ENCODE results near the gene SLC38A3.

The SLC38A3 gene

DNA sequence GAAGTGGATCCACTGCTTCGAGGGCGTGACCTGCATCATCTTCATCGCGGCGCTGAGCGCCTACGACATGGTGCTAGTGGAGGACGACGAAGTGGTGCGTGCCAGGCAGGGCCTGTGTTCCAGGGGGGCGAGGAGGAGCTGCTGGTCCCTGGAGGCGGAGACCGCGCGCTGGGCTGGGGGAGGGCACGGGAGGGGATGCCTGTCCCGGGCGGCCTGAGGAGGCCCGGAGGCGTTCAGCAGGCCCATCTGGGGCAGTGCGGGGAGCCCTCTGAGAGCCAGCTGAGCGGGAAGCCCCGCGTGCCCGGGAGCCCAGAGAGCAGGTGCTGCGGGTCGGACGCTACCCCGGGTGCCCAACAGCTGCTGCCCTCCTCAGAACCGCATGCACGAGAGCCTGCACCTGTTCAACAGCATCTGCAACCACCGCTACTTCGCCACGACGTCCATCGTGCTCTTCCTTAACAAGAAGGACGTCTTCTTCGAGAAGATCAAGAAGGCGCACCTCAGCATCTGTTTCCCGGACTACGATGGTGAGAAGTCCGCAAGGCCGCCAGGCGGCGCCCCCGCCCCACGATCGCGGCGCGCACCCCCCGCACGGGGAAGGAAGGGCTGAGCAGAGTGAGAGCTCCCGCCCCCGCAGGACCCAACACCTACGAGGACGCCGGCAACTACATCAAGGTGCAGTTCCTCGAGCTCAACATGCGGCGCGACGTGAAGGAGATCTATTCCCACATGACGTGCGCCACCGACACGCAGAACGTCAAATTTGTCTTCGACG lies 10.8 kb upstream of the SLC38A3 start:
- Histone ChIP-seq H3K56ac (ENCODE audit: low read length) (no peak overlapping the region), H4K8ac (ENCODE audit: low read depth, low read length) (no peak overlapping the region), H3K79me1 (ENCODE audit: low read length) (no peaks in the 10 kb centered on the region), H3K23ac (ENCODE audit: low read length) (no peak overlapping the region), H3K4ac (ENCODE audit: low read depth, low read length) (no peak overlapping the region), H2BK120ac (ENCODE audit: low read depth, low read length) (no peak overlapping the region), H3K27me3 (ENCODE audit: insufficient read depth, low read length, poor library complexity) (no peaks in the 10 kb centered on the region), H4K5ac (ENCODE audit: low read length) (no peak overlapping the region), H2AK5ac (ENCODE audit: low read length) (no peak overlapping the region), H3K4me3 (ENCODE audit: low read length) (no peak overlapping the region), H3K27ac (ENCODE audit: low read depth, low read length) (no peak overlapping the region), H2BK15ac (replicated peaks; ENCODE audit: low read depth) (no peak overlapping the region), H3K4me2 (ENCODE audit: low read length) (no peak overlapping the region), H2BK5ac (ENCODE audit: low read length) (no peak overlapping the region), H3K18ac (ENCODE audit: low read length) (no peak overlapping the region), H3K9ac (ENCODE audit: low read length) (no peak overlapping the region), H3K4me1 (ENCODE audit: control insufficient read depth, low read depth, low read length) (no peaks in the 10 kb centered on the region), H3K79me2 (ENCODE audit: control insufficient read depth, insufficient read depth, low read length) (no peaks in the 10 kb centered on the region), H3K36me3 (ENCODE audit: control insufficient read depth, insufficient read depth, low read length) (no peaks in the 10 kb centered on the region)
- WGBS (ENCODE audit: extremely low coverage, insufficient coverage, low lambda C conversion rate) = no CpG with 5 or more reads among the region's 70 CpGs
- peak; percentile 76 for DNase-seq

DNA sequence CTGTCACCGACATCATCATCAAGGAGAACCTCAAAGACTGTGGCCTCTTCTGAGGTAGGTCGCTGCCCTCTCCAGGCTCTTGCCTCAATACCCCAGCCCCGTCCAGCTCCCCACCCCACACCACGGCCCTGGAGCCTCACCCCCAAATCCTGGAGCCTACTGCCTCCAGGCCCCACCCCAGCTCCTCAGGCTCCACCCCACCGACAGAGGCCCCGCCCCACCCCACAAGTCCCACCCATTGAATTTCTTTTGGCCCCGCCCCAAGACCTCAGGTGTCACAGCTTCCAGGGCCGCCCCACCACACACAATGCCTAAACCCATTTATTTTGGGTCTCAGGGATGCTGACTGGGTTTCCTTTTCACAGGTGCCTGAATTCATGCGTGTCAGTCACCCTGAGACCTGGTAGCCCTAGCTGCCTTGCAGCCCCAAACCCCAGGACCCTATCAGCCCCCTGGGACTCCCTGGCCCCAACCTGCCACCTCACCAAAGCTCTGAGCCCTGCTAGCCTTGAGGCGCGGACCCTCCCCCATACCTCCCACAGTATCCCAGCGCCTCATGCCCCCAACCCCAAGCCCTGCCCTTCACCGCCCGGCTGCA lies 10.1 kb upstream of the SLC38A3 start:
- no peaks in the 10 kb centered on the region for H3K4me1 ChIP-seq (ENCODE audit: control insufficient read depth, low read depth, low read length)
- H3K36me3 ChIP-seq (ENCODE audit: control insufficient read depth, insufficient read depth, low read length) = no peaks in the 10 kb centered on the region
- no CpG with 5 or more reads among the region's 14 CpGs for WGBS (ENCODE audit: extremely low coverage, insufficient coverage, low lambda C conversion rate)
- H3K79me1 ChIP-seq (ENCODE audit: low read length) = no peaks in the 10 kb centered on the region
- H2BK120ac ChIP-seq (ENCODE audit: low read depth, low read length) = no peak overlapping the region
- no peak overlapping the region for H2BK15ac ChIP-seq (replicated peaks; ENCODE audit: low read depth)
- no peak overlapping the region for H3K27ac ChIP-seq (ENCODE audit: low read depth, low read length)
- no peaks in the 10 kb centered on the region for H3K79me2 ChIP-seq (ENCODE audit: control insufficient read depth, insufficient read depth, low read length)
- no peak overlapping the region for H3K9ac ChIP-seq (ENCODE audit: low read length)
- peak; percentile 59 for DNase-seq
- H3K4me3 ChIP-seq (ENCODE audit: low read length) = no peak overlapping the region
- no peak overlapping the region for H2AK5ac ChIP-seq (ENCODE audit: low read length)
- H4K5ac ChIP-seq (ENCODE audit: low read length) = no peak overlapping the region
- H3K56ac ChIP-seq (ENCODE audit: low read length) = no peak overlapping the region
- no peak overlapping the region for H3K4me2 ChIP-seq (ENCODE audit: low read length)
- no peak overlapping the region for H4K8ac ChIP-seq (ENCODE audit: low read depth, low read length)
- H3K27me3 ChIP-seq (ENCODE audit: insufficient read depth, low read length, poor library complexity) = no peaks in the 10 kb centered on the region
- H3K23ac ChIP-seq (ENCODE audit: low read length) = no peak overlapping the region
- H2BK5ac ChIP-seq (ENCODE audit: low read length) = no peak overlapping the region
- no peak overlapping the region for H3K18ac ChIP-seq (ENCODE audit: low read length)
- no peak overlapping the region for H3K4ac ChIP-seq (ENCODE audit: low read depth, low read length)

DNA sequence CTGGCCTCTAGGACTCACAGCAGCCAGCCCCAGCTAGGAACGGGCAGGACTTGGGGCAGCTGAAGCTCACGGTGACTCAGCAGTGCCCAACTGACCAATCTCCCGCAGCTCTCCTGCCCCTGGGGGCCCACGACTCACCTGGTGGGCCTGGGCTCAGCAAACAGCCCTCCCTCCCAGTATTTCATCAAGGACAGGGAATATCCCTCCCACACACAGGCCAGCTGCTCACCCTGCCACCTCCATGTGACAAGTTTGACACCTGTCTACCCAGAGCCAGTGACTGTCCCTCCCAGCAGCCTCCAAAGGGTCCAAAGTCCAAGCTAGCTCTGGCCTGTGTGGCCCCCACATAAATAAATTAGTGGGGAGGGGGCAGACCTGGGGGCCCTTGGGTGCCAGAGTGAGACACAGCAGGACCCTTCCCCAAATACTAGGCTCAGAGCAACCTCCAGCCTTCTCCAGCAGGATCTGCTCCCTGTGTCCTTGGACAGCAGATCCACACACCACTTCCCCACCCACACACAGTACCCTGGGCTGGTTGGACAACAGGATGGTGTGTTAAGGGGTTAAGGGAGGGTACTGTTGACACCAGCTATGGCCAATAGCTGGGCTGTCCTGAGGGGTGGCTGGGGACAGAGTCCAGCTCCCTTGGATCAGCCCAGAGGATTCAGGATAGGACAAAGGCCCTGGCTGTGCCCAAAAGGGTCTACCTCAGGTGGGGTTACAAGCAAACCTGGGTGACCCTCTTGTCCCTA lies 9.4 kb upstream of the SLC38A3 start:
- DNase-seq = peak; percentile 40
- Histone ChIP-seq H3K79me1 (ENCODE audit: low read length) (no peaks in the 10 kb centered on the region), H3K23ac (ENCODE audit: low read length) (no peak overlapping the region), H2BK5ac (ENCODE audit: low read length) (no peak overlapping the region), H3K4me1 (ENCODE audit: control insufficient read depth, low read depth, low read length) (no peaks in the 10 kb centered on the region), H3K79me2 (ENCODE audit: control insufficient read depth, insufficient read depth, low read length) (no peaks in the 10 kb centered on the region), H2BK15ac (replicated peaks; ENCODE audit: low read depth) (no peak overlapping the region), H2BK120ac (ENCODE audit: low read depth, low read length) (no peak overlapping the region), H3K36me3 (ENCODE audit: control insufficient read depth, insufficient read depth, low read length) (no peaks in the 10 kb centered on the region), H2AK5ac (ENCODE audit: low read length) (no peak overlapping the region), H3K4ac (ENCODE audit: low read depth, low read length) (no peak overlapping the region), H4K8ac (ENCODE audit: low read depth, low read length) (no peak overlapping the region), H3K4me2 (ENCODE audit: low read length) (no peak overlapping the region), H3K4me3 (ENCODE audit: low read length) (no peak overlapping the region), H3K27ac (ENCODE audit: low read depth, low read length) (no peak overlapping the region), H3K56ac (ENCODE audit: low read length) (no peak overlapping the region), H3K27me3 (ENCODE audit: insufficient read depth, low read length, poor library complexity) (no peaks in the 10 kb centered on the region), H3K18ac (ENCODE audit: low read length) (no peak overlapping the region), H4K5ac (ENCODE audit: low read length) (no peak overlapping the region), H3K9ac (ENCODE audit: low read length) (no peak overlapping the region)
- WGBS (ENCODE audit: extremely low coverage, insufficient coverage, low lambda C conversion rate) = no CpG with 5 or more reads among the region's 4 CpGs

DNA sequence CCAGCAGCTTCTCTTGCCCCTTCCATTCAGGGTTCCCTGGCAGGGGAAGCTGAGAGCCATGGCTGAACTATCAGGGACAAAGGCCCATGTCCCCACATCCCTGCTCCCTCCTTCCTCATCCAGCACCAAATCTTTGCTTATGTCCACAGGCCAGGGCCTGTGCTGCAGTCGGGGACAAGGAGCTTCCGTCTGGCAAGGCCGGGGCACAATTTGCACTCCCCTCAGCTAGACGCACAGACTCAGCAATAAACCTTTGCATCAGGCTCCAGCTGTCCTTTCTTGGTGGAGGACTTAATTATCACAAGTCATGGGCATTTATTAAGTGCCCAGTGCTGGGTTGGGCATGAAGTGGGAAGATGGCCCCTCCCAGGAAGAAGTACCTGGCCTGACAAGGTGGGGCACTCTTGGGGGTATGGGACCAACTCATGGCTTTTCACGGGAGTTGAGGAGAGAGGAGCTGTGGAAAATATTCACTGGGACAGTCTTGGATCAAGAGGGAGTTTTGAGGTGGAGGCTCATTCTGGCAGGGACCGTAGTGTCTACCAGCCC lies 8.7 kb upstream of the SLC38A3 start:
- Histone ChIP-seq H3K36me3 (ENCODE audit: control insufficient read depth, insufficient read depth, low read length) (no peaks in the 10 kb centered on the region), H3K18ac (ENCODE audit: low read length) (no peak overlapping the region), H3K23ac (ENCODE audit: low read length) (no peak overlapping the region), H3K4me1 (ENCODE audit: control insufficient read depth, low read depth, low read length) (no peaks in the 10 kb centered on the region), H2AK5ac (ENCODE audit: low read length) (no peak overlapping the region), H3K4me2 (ENCODE audit: low read length) (no peak overlapping the region), H3K9ac (ENCODE audit: low read length) (no peak overlapping the region), H2BK120ac (ENCODE audit: low read depth, low read length) (no peak overlapping the region), H3K79me2 (ENCODE audit: control insufficient read depth, insufficient read depth, low read length) (no peaks in the 10 kb centered on the region), H3K79me1 (ENCODE audit: low read length) (no peaks in the 10 kb centered on the region), H3K27ac (ENCODE audit: low read depth, low read length) (no peak overlapping the region), H3K56ac (ENCODE audit: low read length) (no peak overlapping the region), H3K4me3 (ENCODE audit: low read length) (no peak overlapping the region), H2BK15ac (replicated peaks; ENCODE audit: low read depth) (no peak overlapping the region), H3K27me3 (ENCODE audit: insufficient read depth, low read length, poor library complexity) (no peaks in the 10 kb centered on the region), H4K8ac (ENCODE audit: low read depth, low read length) (no peak overlapping the region), H4K5ac (ENCODE audit: low read length) (no peak overlapping the region), H2BK5ac (ENCODE audit: low read length) (no peak overlapping the region), H3K4ac (ENCODE audit: low read depth, low read length) (no peak overlapping the region)
- no CpG with 5 or more reads among the region's 6 CpGs for WGBS (ENCODE audit: extremely low coverage, insufficient coverage, low lambda C conversion rate)
- DNase-seq = no peak

DNA sequence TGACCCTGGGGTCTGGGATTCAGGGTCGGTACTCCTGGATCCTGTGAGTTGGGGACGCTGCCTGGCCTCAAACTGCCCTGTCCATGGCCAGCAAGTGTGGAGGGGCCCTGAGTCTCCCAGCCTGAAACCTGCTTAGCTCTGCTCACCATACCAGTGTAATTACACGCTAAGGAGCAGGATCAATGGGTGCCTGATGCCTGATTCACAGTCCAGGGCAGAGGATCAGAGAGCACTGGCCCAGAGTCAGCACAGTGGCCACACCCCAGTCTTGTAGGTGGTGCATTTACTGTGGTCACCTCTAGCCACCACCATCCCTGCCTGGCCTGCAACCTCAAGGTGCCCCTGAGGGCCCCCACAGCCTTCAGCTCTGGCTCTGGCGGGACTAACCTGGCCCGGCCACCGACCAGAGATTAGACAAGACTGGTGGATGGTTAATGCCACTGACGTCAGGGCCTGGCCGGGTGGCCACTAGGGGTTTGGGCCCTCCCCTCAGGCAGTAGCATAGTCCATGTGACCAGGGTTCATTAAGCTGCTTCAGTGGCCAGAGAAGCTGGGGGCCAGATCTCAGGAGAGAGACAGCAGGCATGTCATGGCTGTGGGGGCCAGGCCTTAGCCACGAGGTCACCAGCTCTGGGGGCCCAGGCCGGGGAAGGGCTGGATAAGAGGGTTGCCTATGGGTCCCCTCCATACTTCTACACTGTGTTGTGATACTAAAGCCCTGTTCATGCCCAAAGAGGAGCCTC lies 3.3 kb upstream of the SLC38A3 start:
- DNase-seq = no peak
- H3K4me1 ChIP-seq (ENCODE audit: control insufficient read depth, low read depth, low read length) = peaks cover 2% of the 10 kb centered on the region
- no peak overlapping the region for H2BK5ac ChIP-seq (ENCODE audit: low read length)
- H3K79me2 ChIP-seq (ENCODE audit: control insufficient read depth, insufficient read depth, low read length) = no peaks in the 10 kb centered on the region
- H4K8ac ChIP-seq (ENCODE audit: low read depth, low read length) = no peak overlapping the region
- H2AK5ac ChIP-seq (ENCODE audit: low read length) = no peak overlapping the region
- H3K4me2 ChIP-seq (ENCODE audit: low read length) = no peak overlapping the region
- H3K27ac ChIP-seq (ENCODE audit: low read depth, low read length) = no peak overlapping the region
- no peak overlapping the region for H3K18ac ChIP-seq (ENCODE audit: low read length)
- H3K56ac ChIP-seq (ENCODE audit: low read length) = no peak overlapping the region
- H3K23ac ChIP-seq (ENCODE audit: low read length) = no peak overlapping the region
- no peak overlapping the region for H3K4ac ChIP-seq (ENCODE audit: low read depth, low read length)
- no peak overlapping the region for H3K4me3 ChIP-seq (ENCODE audit: low read length)
- H3K79me1 ChIP-seq (ENCODE audit: low read length) = no peaks in the 10 kb centered on the region
- H3K9ac ChIP-seq (ENCODE audit: low read length) = no peak overlapping the region
- no peak overlapping the region for H2BK15ac ChIP-seq (replicated peaks; ENCODE audit: low read depth)
- no peak overlapping the region for H2BK120ac ChIP-seq (ENCODE audit: low read depth, low read length)
- no peak overlapping the region for H4K5ac ChIP-seq (ENCODE audit: low read length)
- H3K36me3 ChIP-seq (ENCODE audit: control insufficient read depth, insufficient read depth, low read length) = no peaks in the 10 kb centered on the region
- WGBS (ENCODE audit: extremely low coverage, insufficient coverage, low lambda C conversion rate) = no CpG with 5 or more reads among the region's 10 CpGs
- no peaks in the 10 kb centered on the region for H3K27me3 ChIP-seq (ENCODE audit: insufficient read depth, low read length, poor library complexity)
